IPS DF 4.7 (cell line): ENCODE data around the gene SLC19A2.
A peak's percentile ranks its signal among the peaks of the same experiment; 100 is the strongest.

Source experiments
- DNase-seq: peaks from one replicate; pipeline ENCODE4 v3.0.0-alpha.2; 2013; ENCODE audit warnings: low spot score; ENCODE audit errors: extremely low read depth

SLC19A2 gene

GRCh38 chr1:169475806-169476387 is 9.8 kb downstream of the SLC19A2 start:
- DNase-seq = no peak

- DNase-seq = no peak
Measured at GRCh38 chr1:169474302-169474995, 11.3 kb downstream of the SLC19A2 start.

- DNase-seq = no peak
Measured at GRCh38 chr1:169473347-169473746, 12.4 kb downstream of the SLC19A2 start.

GRCh38 chr1:169472738-169473137 is 13.0 kb downstream of the SLC19A2 start:
- no peak for DNase-seq

- no peak for DNase-seq
Measured at GRCh38 chr1:169468982-169469381, 16.8 kb downstream of the SLC19A2 start.

- no peak for DNase-seq
Measured at GRCh38 chr1:169466259-169467230, 19.2 kb downstream of the SLC19A2 start.

GRCh38 chr1:169465281-169465680 is 20.5 kb downstream of the SLC19A2 start:
- no peak for DNase-seq

- no peak for DNase-seq
Measured at GRCh38 chr1:169462385-169462784, 23.4 kb downstream of the SLC19A2 start.

GRCh38 chr1:169461390-169462000 is 24.2 kb downstream of the SLC19A2 start:
- no peak for DNase-seq

- DNase-seq = no peak
Measured at GRCh38 chr1:169460191-169460833, 25.4 kb downstream of the SLC19A2 start.

GRCh38 chr1:169457443-169457842 is 28.3 kb downstream of the SLC19A2 start:
- DNase-seq = no peak

- DNase-seq = no peak
Measured at GRCh38 chr1:169456029-169456428, 29.7 kb downstream of the SLC19A2 start.

- no peak for DNase-seq
Measured at GRCh38 chr1:169452921-169453320, 32.8 kb downstream of the SLC19A2 start.

- no peak for DNase-seq
Measured at GRCh38 chr1:169451218-169451824, 34.4 kb downstream of the SLC19A2 start.

- DNase-seq = no peak
Measured at GRCh38 chr1:169443923-169444322, 41.8 kb downstream of the SLC19A2 start.

GRCh38 chr1:169427081-169427641 is 58.6 kb downstream of the SLC19A2 start, which contains the start of gene CCDC181:
Gene CCDC181, minus strand, starts transcription at chr1:169427474. Its CDS starts 2,547 bp downstream, at chr1:169424927.
- peak; percentile 49 for DNase-seq

- DNase-seq = no peak
Measured at GRCh38 chr1:169426174-169426705, 59.5 kb downstream of the SLC19A2 start.

GRCh38 chr1:169421309-169421708 is 64.4 kb downstream of the SLC19A2 start:
- DNase-seq = no peak

GRCh38 chr1:169414952-169415351 is 70.8 kb downstream of the SLC19A2 start:
- no peak for DNase-seq
